Measurements from ENCODE around the gene AHSA1. TPM values are rescaled to one million over a fixed set of nuclear protein-coding genes. Genes with fewer than 3 reads are reported as not detected.

Gene AHSA1
- total RNA-seq, 1 experiment from 2014 or later = 375 TPM

DNA sequence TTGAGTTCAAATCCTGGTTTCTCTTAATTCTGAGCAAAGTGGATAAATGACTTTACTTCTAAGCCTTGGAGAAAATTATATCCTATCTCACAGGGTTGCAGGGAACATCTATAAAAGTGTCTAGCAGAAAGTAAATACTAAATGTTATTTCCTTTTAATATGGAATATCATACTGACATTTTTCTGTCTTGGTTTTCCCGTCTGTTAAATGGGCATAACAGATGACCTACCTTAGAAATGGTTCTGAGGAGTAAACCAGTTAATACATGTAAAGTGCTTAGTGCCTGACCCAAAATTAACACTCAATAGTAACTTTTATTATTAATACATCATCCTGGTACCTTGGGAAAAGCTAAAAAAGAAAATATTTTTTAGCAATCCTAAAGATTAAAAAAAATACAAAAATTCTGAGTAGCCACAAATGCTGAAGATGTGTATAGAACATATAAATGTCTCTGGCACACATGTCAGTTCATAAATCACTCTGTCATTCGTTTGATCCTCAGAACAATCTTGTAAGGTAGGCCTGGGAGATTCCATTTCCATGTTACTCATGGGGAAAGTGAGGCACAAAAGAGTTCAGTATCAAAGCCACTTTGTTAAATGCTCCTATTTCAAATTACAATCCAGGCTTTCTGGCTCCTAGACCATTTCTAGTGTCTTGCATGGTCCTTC is 1.8 kb upstream of the AHSA1 start:
- CTCF ChIA-PET = no interaction called here
- no peak for DNase-seq (ENCODE audit: low spot score)

GRCh38 chr14:77457115-77457521 is 775 bp upstream of the AHSA1 start:
- no TSS peak for BruUV-seq (replicated peaks)
- peak overlapping the region; percentile 95 for H3K27ac ChIP-seq (ENCODE audit: low read depth, low read length, poor library complexity, severe bottlenecking)
- H3K4me3 ChIP-seq (ENCODE audit: low read depth, low read length, poor library complexity, severe bottlenecking) = peak overlapping the region; percentile 88
- H3K27me3 ChIP-seq (replicated peaks; ENCODE audit: insufficient read depth, low read depth, low read length, poor library complexity) = no peaks in the 10 kb centered on the region
- H3K36me3 ChIP-seq (ENCODE audit: insufficient read depth, low read length, poor library complexity, severe bottlenecking) = peaks cover 32% of the 10 kb centered on the region
- POLR2A ChIA-PET (ENCODE audit: low non-redundant PET) = no interaction called here
- intact Hi-C loops (cut with micrococcal nuclease; ENCODE audit: unreplicated experiment) = loop anchor here (2.0 kb wide), 1 partner anchor 136 kb away; the partner anchor contains the start of genes GSTZ1 and POMT2
- H3K4me1 ChIP-seq (ENCODE audit: insufficient read depth, low read length, poor library complexity, severe bottlenecking) = peaks cover 14% of the 10 kb centered on the region
- DNase-seq (ENCODE audit: low spot score) = no peak
- CTCF ChIA-PET = no interaction called here
- no peaks in the 10 kb centered on the region for H3K9me3 ChIP-seq (ENCODE audit: low read depth, low read length, poor library complexity, severe bottlenecking)
- TF ChIP-seq, protein P1, sequence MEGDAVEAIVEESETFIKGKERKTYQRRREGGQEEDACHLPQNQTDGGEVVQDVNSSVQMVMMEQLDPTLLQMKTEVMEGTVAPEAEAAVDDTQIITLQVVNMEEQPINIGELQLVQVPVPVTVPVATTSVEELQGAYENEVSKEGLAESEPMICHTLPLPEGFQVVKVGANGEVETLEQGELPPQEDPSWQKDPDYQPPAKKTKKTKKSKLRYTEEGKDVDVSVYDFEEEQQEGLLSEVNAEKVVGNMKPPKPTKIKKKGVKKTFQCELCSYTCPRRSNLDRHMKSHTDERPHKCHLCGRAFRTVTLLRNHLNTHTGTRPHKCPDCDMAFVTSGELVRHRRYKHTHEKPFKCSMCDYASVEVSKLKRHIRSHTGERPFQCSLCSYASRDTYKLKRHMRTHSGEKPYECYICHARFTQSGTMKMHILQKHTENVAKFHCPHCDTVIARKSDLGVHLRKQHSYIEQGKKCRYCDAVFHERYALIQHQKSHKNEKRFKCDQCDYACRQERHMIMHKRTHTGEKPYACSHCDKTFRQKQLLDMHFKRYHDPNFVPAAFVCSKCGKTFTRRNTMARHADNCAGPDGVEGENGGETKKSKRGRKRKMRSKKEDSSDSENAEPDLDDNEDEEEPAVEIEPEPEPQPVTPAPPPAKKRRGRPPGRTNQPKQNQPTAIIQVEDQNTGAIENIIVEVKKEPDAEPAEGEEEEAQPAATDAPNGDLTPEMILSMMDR (conservative IDR thresholded peaks at IDR 0.05; ENCODE audit: low read depth, low read length) = no peak
- no peak for TF ChIP-seq EZH2 (IDR thresholded peaks at IDR 0.05; ENCODE audit: borderline replicate concordance, low read depth, low read length, poor library complexity, severe bottlenecking)

More for the DNA sequence above, 1.8 kb upstream of the AHSA1 start:
- Histone ChIP-seq H3K9me3 (ENCODE audit: low read depth, low read length, poor library complexity, severe bottlenecking) (no peaks in the 10 kb centered on the region), H3K4me1 (ENCODE audit: insufficient read depth, low read length, poor library complexity, severe bottlenecking) (peaks cover 14% of the 10 kb centered on the region), H3K27ac (ENCODE audit: low read depth, low read length, poor library complexity, severe bottlenecking) (peak overlapping the region; percentile 95), H3K4me3 (ENCODE audit: low read depth, low read length, poor library complexity, severe bottlenecking) (peak overlapping the region; percentile 88), H3K36me3 (ENCODE audit: insufficient read depth, low read length, poor library complexity, severe bottlenecking) (peaks cover 27% of the 10 kb centered on the region), H3K27me3 (replicated peaks; ENCODE audit: insufficient read depth, low read depth, low read length, poor library complexity) (no peaks in the 10 kb centered on the region)
- BruUV-seq (replicated peaks) = no TSS peak
- POLR2A ChIA-PET (ENCODE audit: low non-redundant PET) = no interaction called here
- no peak for TF ChIP-seq EZH2 (IDR thresholded peaks at IDR 0.05; ENCODE audit: borderline replicate concordance, low read depth, low read length, poor library complexity, severe bottlenecking)
- TF ChIP-seq, protein P1 (conservative IDR thresholded peaks at IDR 0.05; ENCODE audit: low read depth, low read length) = no peak
- intact Hi-C loops (cut with micrococcal nuclease; ENCODE audit: unreplicated experiment) = loop anchor here (2.0 kb wide), 1 partner anchor 135 kb away; the partner anchor contains the start of genes GSTZ1 and POMT2

GRCh38 chr14:77458249-77458950 is 507 bp downstream of the AHSA1 start:
- ChIA-PET CTCF (interaction anchor here (0.5 to 1.4 kb wide), 5 partner anchors 11 to 137 kb away, joined by 3 to 10 read pairs (median 5); partner anchors contain the start of genes GSTZ1 and POMT2), POLR2A (ENCODE audit: low non-redundant PET) (interaction anchor here (0.7 kb wide), 1 partner anchor 142 kb away, joined by 9 read pairs; no protein-coding TSS in a partner anchor)
- Histone ChIP-seq H3K9me3 (ENCODE audit: low read depth, low read length, poor library complexity, severe bottlenecking) (no peaks in the 10 kb centered on the region), H3K4me3 (ENCODE audit: low read depth, low read length, poor library complexity, severe bottlenecking) (peak overlapping the region; percentile 88), H3K27me3 (replicated peaks; ENCODE audit: insufficient read depth, low read depth, low read length, poor library complexity) (no peaks in the 10 kb centered on the region), H3K36me3 (ENCODE audit: insufficient read depth, low read length, poor library complexity, severe bottlenecking) (peaks cover 39% of the 10 kb centered on the region), H3K27ac (ENCODE audit: low read depth, low read length, poor library complexity, severe bottlenecking) (peak overlapping the region; percentile 95), H3K4me1 (ENCODE audit: insufficient read depth, low read length, poor library complexity, severe bottlenecking) (peaks cover 14% of the 10 kb centered on the region)
- TSS peak; percentile 58 for BruUV-seq (replicated peaks)
- TF ChIP-seq, protein P1 (conservative IDR thresholded peaks at IDR 0.05; ENCODE audit: low read depth, low read length) = no peak
- TF ChIP-seq EZH2 (IDR thresholded peaks at IDR 0.05; ENCODE audit: borderline replicate concordance, low read depth, low read length, poor library complexity, severe bottlenecking) = no peak
- intact Hi-C loops (cut with micrococcal nuclease; ENCODE audit: unreplicated experiment) = loop anchor here (2.0 kb wide), 3 partner anchors 92 to 306 kb away; partner anchors contain the start of genes ALKBH1 and SLIRP
- DNase-seq (ENCODE audit: low spot score) = peak; percentile 26

Measured in A673 (cell line).